PC-3 (cell line): ENCODE data around the gene FAM168B. TPM values are rescaled to one million over a fixed set of nuclear protein-coding genes. Genes with fewer than 3 reads are reported as not detected.

Experiments used
- ATAC-seq: fragments of 200-7000 bp; cut with Tn5 transposase; 2 replicates; pipeline ENCODE4 v1.9.1; 2020; ENCODE audit warnings: mild to moderate bottlenecking, moderate library complexity
- BruUV-seq: library from RNA; stranded (reverse); fragments of 400-500 nt; replicated peaks from 2 replicates; lab custom pipeline; 2021; lab: Mats Ljungman, UMichigan
- CTCF ChIA-PET: fragments of 300-600 bp; sonication (Branson Sonifier 250); formaldehyde crosslinking; loops from one replicate; lab custom pipeline; 2022; ENCODE audit warnings: antibody characterized with exemption; lab: Charles Lee
- POLR2A ChIA-PET: fragments of 300-600 bp; sonication (Branson Sonifier 250); formaldehyde crosslinking; loops from one replicate; lab custom pipeline; 2022; ENCODE audit warnings: antibody characterized with exemption; ENCODE audit not compliant: unreplicated experiment; lab: Charles Lee
- DNase-seq: peaks from one replicate; pipeline ENCODE4 v3.0.0-alpha.2; 2015
- H2AFZ ChIP-seq: fragments of 300-600 bp; sonication (generic); 2 replicates; pipeline ENCODE4 v1.6.0; 2016; ENCODE audit warnings: antibody characterized with exemption, low read length
- H3F3A ChIP-seq: fragments of 300-600 bp; sonication (generic); one replicate; pipeline ENCODE4 v1.6.0; 2017; ENCODE audit warnings: antibody characterized with exemption, low read length, control low read depth, mild to moderate bottlenecking; ENCODE audit not compliant: unreplicated experiment
- H3K27ac ChIP-seq: fragments of 300-600 bp; sonication (generic); 2 replicates; pipeline ENCODE4 v1.5.1; 2016; ENCODE audit warnings: mild to moderate bottlenecking, low read length
- H3K27me3 ChIP-seq: fragments of 300-600 bp; sonication (generic); 2 replicates; pipeline ENCODE4 v1.6.1; 2016; ENCODE audit warnings: low read length, mixed read lengths
- H3K36me3 ChIP-seq: fragments of 300-600 bp; sonication (generic); 2 replicates; pipeline ENCODE4 v1.6.1; 2016; ENCODE audit warnings: low read depth, mixed run types, low read length, mixed read lengths
- H3K4me1 ChIP-seq: fragments of 300-600 bp; sonication (generic); 2 replicates; pipeline ENCODE4 v1.5.1; 2016; ENCODE audit warnings: low read length; ENCODE audit not compliant: insufficient read depth
- H3K4me2 ChIP-seq: fragments of 300-600 bp; sonication (generic); 2 replicates; pipeline ENCODE4 v1.6.0; 2016; ENCODE audit warnings: low read length
- H3K4me3 ChIP-seq: fragments of 300-600 bp; sonication (generic); 2 replicates; pipeline ENCODE4 v1.5.1; 2016; ENCODE audit warnings: mild to moderate bottlenecking, low read length, mixed read lengths
- H3K79me2 ChIP-seq: fragments of 300-600 bp; sonication (generic); 2 replicates; pipeline ENCODE4 v1.6.1; 2017; ENCODE audit warnings: low read length, mixed read lengths
- H3K9ac ChIP-seq: fragments of 300-600 bp; sonication (generic); 2 replicates; pipeline ENCODE4 v1.6.0; 2016; ENCODE audit warnings: mild to moderate bottlenecking, low read length
- H3K9me2 ChIP-seq: fragments of 300-600 bp; sonication (generic); replicated peaks from 2 replicates; pipeline ENCODE4 v1.6.1; 2016; ENCODE audit warnings: mixed run types, low read length, mixed read lengths
- H3K9me3 ChIP-seq: fragments of 300-600 bp; sonication (generic); 2 replicates; pipeline ENCODE4 v1.6.1; 2016; ENCODE audit warnings: low read length, mixed read lengths
- H4K20me1 ChIP-seq: fragments of 300-600 bp; sonication (generic); 2 replicates; pipeline ENCODE4 v1.6.1; 2016; ENCODE audit warnings: low read length, mixed read lengths
- CTCF ChIP-seq: fragments of 300-600 bp; sonication (generic); conservative IDR thresholded peaks from 2 replicates; pipeline ENCODE4 v1.5.1; 2017; ENCODE audit warnings: antibody characterized with exemption, low read depth, mild to moderate bottlenecking, low read length
- EZH2 ChIP-seq: fragments of 300-600 bp; sonication (generic); IDR thresholded peaks from one replicate; pipeline ENCODE4 v1.6.1; 2017; ENCODE audit warnings: antibody characterized with exemption, mild to moderate bottlenecking, low read length; ENCODE audit not compliant: unreplicated experiment
- EZH2phosphoT487 ChIP-seq: fragments of 300-600 bp; sonication (generic); IDR thresholded peaks from 2 replicates; pipeline ENCODE4 v1.6.1; 2018; ENCODE audit warnings: mild to moderate bottlenecking, antibody characterized with exemption, low read length, borderline replicate concordance
- intact Hi-C: fragments of 100-400 bp; cut with micrococcal nuclease; formaldehyde crosslinking; loops from 2 replicates; pipeline ENCODE4 v1.9.0; 2023
- total RNA-seq: library from RNA; depleted of rRNA; stranded (reverse); fragments of >200 nt; gene quantifications from 2 replicates; pipeline ENCODE4 v1.2.3, GENCODE V29; 2014

The FAM168B gene
- total RNA-seq, 1 experiment from 2014 or later, result 91.7 TPM

- Histone ChIP-seq H3K79me2 (peaks cover 54% of the 10 kb centered on the region), H2AFZ (no peak overlapping the region), H3K27ac (no peak overlapping the region), H3K36me3 (peaks cover 58% of the 10 kb centered on the region), H3K9me2 (no peaks in the 10 kb centered on the region), H4K20me1 (peaks cover 19% of the 10 kb centered on the region), H3K9ac (no peak overlapping the region), H3F3A (no peaks in the 10 kb centered on the region), H3K4me3 (no peak overlapping the region), H3K27me3 (no peaks in the 10 kb centered on the region), H3K4me1 (no peaks in the 10 kb centered on the region), H3K9me3 (no peaks in the 10 kb centered on the region), H3K4me2 (no peak overlapping the region)
- no TSS peak for BruUV-seq
- TF ChIP-seq EZH2phosphoT487, result no peak
- TF ChIP-seq CTCF, result no peak
- TF ChIP-seq EZH2, result no peak
- intact Hi-C loops, result loop anchor here (10.0 kb wide), 1 partner anchor 261 kb away; no protein-coding TSS in a partner anchor
- no peak for ATAC-seq
- DNase-seq, result no peak
- POLR2A ChIA-PET, result no interaction called here
- CTCF ChIA-PET, result no interaction called here
These were observed 37.8 kb downstream of the FAM168B start for GRCh38 chr2:131055169-131056065.

DNA sequence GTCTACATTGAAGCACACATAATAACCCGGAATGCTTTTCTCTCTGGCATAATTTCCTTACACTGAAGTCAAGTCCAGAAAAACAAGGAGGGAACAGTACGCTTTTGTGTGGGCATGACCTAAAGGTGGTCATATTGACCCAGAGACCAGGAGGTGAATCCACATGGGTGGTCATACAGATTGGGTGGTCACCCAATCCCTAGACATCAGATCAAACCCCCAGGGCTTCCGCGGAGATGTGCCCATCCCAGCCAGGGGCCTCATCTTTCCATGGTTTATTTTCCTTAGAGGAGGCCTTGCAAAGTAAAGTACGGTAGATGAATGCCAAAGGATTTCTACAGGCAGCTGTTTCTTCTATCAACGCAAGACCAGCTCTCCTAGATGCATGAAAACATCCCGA is 38.8 kb downstream of the FAM168B start:
- H3K27me3 ChIP-seq, result no peaks in the 10 kb centered on the region
- ChIA-PET CTCF (no interaction called here), POLR2A (no interaction called here)
- peaks cover 66% of the 10 kb centered on the region for H3K36me3 ChIP-seq
- no peak overlapping the region for H3K27ac ChIP-seq
- H3K9me2 ChIP-seq, result no peaks in the 10 kb centered on the region
- TF ChIP-seq CTCF, result no peak
- no peak for TF ChIP-seq EZH2
- no peak for TF ChIP-seq EZH2phosphoT487
- H3K9ac ChIP-seq, result no peak overlapping the region
- H3K4me3 ChIP-seq, result no peak overlapping the region
- H3K4me1 ChIP-seq, result no peaks in the 10 kb centered on the region
- BruUV-seq, result no TSS peak
- peaks cover 45% of the 10 kb centered on the region for H3K79me2 ChIP-seq
- H2AFZ ChIP-seq, result no peak overlapping the region
- no peak for ATAC-seq
- no peak for DNase-seq
- no peaks in the 10 kb centered on the region for H3K9me3 ChIP-seq
- peaks cover 19% of the 10 kb centered on the region for H4K20me1 ChIP-seq
- H3K4me2 ChIP-seq, result no peak overlapping the region
- no peaks in the 10 kb centered on the region for H3F3A ChIP-seq
- intact Hi-C loops, result loop anchor here (10.0 kb wide), 1 partner anchor 260 kb away; no protein-coding TSS in a partner anchor

DNA sequence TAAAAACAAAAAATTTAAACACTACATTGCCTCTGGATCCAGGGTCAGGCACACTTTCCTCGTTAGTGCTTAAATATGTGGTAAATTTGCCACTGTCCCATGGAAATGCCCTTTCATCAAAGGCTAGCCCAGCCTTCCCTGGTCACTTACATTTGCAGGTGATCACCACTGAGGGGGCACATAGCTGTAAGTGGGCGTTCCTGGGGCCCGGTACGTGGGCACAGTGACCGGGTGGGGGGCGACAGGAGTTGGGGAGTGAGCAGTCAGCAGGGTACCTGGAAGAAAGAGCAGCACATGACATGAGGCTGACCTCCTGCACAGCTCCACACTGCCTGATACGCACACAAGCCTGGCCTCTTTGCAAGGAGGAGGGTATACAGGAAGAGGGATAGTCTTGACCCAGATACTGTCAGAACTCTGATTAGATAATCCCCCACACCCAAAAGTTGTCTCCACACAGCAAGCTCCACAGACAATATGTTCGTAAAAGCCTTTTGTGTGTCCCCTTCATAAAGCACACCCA is 40.5 kb downstream of the FAM168B start:
- no peak overlapping the region for H3K4me3 ChIP-seq
- peaks cover 73% of the 10 kb centered on the region for H3K36me3 ChIP-seq
- no peaks in the 10 kb centered on the region for H3K4me1 ChIP-seq
- DNase-seq, result no peak
- peaks cover 28% of the 10 kb centered on the region for H3K79me2 ChIP-seq
- no peaks in the 10 kb centered on the region for H3F3A ChIP-seq
- POLR2A ChIA-PET, result no interaction called here
- CTCF ChIA-PET, result no interaction called here
- no peaks in the 10 kb centered on the region for H3K9me3 ChIP-seq
- H4K20me1 ChIP-seq, result peaks cover 13% of the 10 kb centered on the region; the same call in 1 of the 2 replicates
- intact Hi-C loops, result loop anchor here (10.0 kb wide), 1 partner anchor 258 kb away; no protein-coding TSS in a partner anchor
- H3K9me2 ChIP-seq, result no peaks in the 10 kb centered on the region
- TF ChIP-seq CTCF (no peak), EZH2phosphoT487 (no peak), EZH2 (no peak)
- no peak overlapping the region for H3K4me2 ChIP-seq
- no TSS peak for BruUV-seq
- H2AFZ ChIP-seq, result no peak overlapping the region
- ATAC-seq, result no peak; the same call in 1 of the 2 replicates
- no peak overlapping the region for H3K27ac ChIP-seq
- no peak overlapping the region for H3K9ac ChIP-seq
- no peaks in the 10 kb centered on the region for H3K27me3 ChIP-seq
